MM.1S (cell line): ENCODE measurements around the gene GRIK1.

Experiments
- DNase-seq: peaks from one replicate; pipeline ENCODE4 v3.0.0-alpha.2; 2015
- H2AFZ ChIP-seq: fragments of 300-600 bp; sonication (generic); 2 replicates; pipeline ENCODE4 v1.6.0; 2016; ENCODE audit warnings: antibody characterized with exemption, low read length
- H3F3A ChIP-seq: fragments of 300-600 bp; sonication (generic); 2 replicates; pipeline ENCODE4 v1.6.1; 2016; ENCODE audit warnings: mild to moderate bottlenecking, antibody characterized with exemption, low read length, moderate library complexity, mixed read lengths; ENCODE audit not compliant: insufficient read depth
- H3K27ac ChIP-seq: fragments of 300-600 bp; sonication (generic); 2 replicates; pipeline ENCODE4 v1.5.1; 2016; ENCODE audit warnings: mild to moderate bottlenecking, low read length
- H3K27me3 ChIP-seq: fragments of 300-600 bp; sonication (generic); replicated peaks from 2 replicates; pipeline ENCODE4 v1.6.0; 2016; ENCODE audit warnings: low read length; ENCODE audit not compliant: insufficient read depth
- H3K36me3 ChIP-seq: fragments of 300-600 bp; sonication (generic); replicated peaks from 2 replicates; pipeline ENCODE4 v1.6.1; 2016; ENCODE audit warnings: mild to moderate bottlenecking, low read length, mixed read lengths; ENCODE audit not compliant: insufficient read depth
- H3K4me1 ChIP-seq: fragments of 300-600 bp; sonication (generic); 2 replicates; pipeline ENCODE4 v1.6.1; 2016; ENCODE audit warnings: low read length, mixed read lengths
- H3K4me2 ChIP-seq: fragments of 300-600 bp; sonication (generic); 2 replicates; pipeline ENCODE4 v1.6.0; 2016; ENCODE audit warnings: low read depth, low read length
- H3K4me3 ChIP-seq: fragments of 300-600 bp; sonication (generic); 2 replicates; pipeline ENCODE4 v1.5.1; 2016; ENCODE audit warnings: low read length, mixed read lengths
- H3K79me2 ChIP-seq: fragments of 300-600 bp; sonication (generic); 2 replicates; pipeline ENCODE4 v1.6.1; 2016; ENCODE audit warnings: mixed run types, low read length, mixed read lengths
- H3K9ac ChIP-seq: fragments of 300-600 bp; sonication (generic); 2 replicates; pipeline ENCODE4 v1.6.1; 2016; ENCODE audit warnings: low read length, mixed read lengths
- H3K9me2 ChIP-seq: fragments of 300-600 bp; sonication (generic); replicated peaks from 2 replicates; pipeline ENCODE4 v1.6.1; 2016; ENCODE audit warnings: mild to moderate bottlenecking, low read length, mixed read lengths; ENCODE audit not compliant: insufficient read depth
- H3K9me3 ChIP-seq: fragments of 300-600 bp; sonication (generic); replicated peaks from 2 replicates; pipeline ENCODE4 v1.6.1; 2016; ENCODE audit warnings: mild to moderate bottlenecking, low read length, mixed read lengths; ENCODE audit not compliant: insufficient read depth
- H4K20me1 ChIP-seq: fragments of 300-600 bp; sonication (generic); 2 replicates; pipeline ENCODE4 v1.6.1; 2016; ENCODE audit warnings: mild to moderate bottlenecking, low read length, moderate library complexity, mixed read lengths; ENCODE audit not compliant: insufficient read depth
- EZH2 ChIP-seq: fragments of 300-600 bp; sonication (generic); optimal IDR thresholded peaks from 2 replicates; pipeline ENCODE3; 2017; ENCODE audit warnings: low read depth, mild to moderate bottlenecking, antibody characterized with exemption, low read length, mixed read lengths
- EZH2phosphoT487 ChIP-seq: fragments of 300-600 bp; sonication (generic); IDR thresholded peaks from 2 replicates; pipeline ENCODE4 v1.6.1; 2018; ENCODE audit warnings: antibody characterized with exemption, low read length
- TF ChIP-seq, protein P1 (sequence below): fragments of 300-600 bp; sonication (generic); IDR thresholded peaks from 2 replicates; pipeline ENCODE4 v1.5.1; 2016; ENCODE audit warnings: antibody characterized with exemption, low read length, mixed read lengths

Gene GRIK1

GRCh38 chr21:29892379-29892778 is 47.4 kb downstream of the GRIK1 start:
- no peaks in the 10 kb centered on the region for H3K79me2 ChIP-seq
- no peaks in the 10 kb centered on the region for H3K27me3 ChIP-seq
- H3K9ac ChIP-seq = no peak overlapping the region
- no peaks in the 10 kb centered on the region for H3F3A ChIP-seq
- TF ChIP-seq EZH2 = no peak
- TF ChIP-seq, protein P1, sequence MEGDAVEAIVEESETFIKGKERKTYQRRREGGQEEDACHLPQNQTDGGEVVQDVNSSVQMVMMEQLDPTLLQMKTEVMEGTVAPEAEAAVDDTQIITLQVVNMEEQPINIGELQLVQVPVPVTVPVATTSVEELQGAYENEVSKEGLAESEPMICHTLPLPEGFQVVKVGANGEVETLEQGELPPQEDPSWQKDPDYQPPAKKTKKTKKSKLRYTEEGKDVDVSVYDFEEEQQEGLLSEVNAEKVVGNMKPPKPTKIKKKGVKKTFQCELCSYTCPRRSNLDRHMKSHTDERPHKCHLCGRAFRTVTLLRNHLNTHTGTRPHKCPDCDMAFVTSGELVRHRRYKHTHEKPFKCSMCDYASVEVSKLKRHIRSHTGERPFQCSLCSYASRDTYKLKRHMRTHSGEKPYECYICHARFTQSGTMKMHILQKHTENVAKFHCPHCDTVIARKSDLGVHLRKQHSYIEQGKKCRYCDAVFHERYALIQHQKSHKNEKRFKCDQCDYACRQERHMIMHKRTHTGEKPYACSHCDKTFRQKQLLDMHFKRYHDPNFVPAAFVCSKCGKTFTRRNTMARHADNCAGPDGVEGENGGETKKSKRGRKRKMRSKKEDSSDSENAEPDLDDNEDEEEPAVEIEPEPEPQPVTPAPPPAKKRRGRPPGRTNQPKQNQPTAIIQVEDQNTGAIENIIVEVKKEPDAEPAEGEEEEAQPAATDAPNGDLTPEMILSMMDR = no peak
- no peak for TF ChIP-seq EZH2phosphoT487
- no peaks in the 10 kb centered on the region for H3K36me3 ChIP-seq
- no peak overlapping the region for H3K4me3 ChIP-seq
- no peak for DNase-seq
- H4K20me1 ChIP-seq = no peaks in the 10 kb centered on the region
- H3K4me1 ChIP-seq = no peaks in the 10 kb centered on the region
- no peak overlapping the region for H2AFZ ChIP-seq
- H3K9me2 ChIP-seq = no peaks in the 10 kb centered on the region
- no peaks in the 10 kb centered on the region for H3K9me3 ChIP-seq
- no peak overlapping the region for H3K27ac ChIP-seq
- H3K4me2 ChIP-seq = no peak overlapping the region

DNA sequence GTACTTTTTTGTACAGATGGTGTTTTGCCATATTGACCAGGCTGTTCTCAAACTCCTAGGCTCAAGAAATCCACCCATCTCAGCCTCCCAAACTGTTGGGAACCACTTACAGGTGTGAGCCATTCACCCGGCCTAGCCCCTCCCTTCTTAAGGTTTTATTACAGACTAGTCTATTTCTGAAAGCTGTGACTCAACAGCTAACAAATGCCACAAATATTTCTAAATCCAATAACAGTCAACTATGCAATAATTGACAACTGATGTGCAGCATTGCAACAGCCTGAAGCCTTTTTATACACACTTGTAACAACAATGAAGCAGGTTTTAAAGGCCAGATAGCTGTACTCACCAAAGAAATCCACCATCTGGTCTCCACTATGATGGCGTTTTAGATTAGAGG is 51.4 kb downstream of the GRIK1 start:
- H3K36me3 ChIP-seq = no peaks in the 10 kb centered on the region
- no peaks in the 10 kb centered on the region for H3K79me2 ChIP-seq
- no peaks in the 10 kb centered on the region for H3F3A ChIP-seq
- no peak for TF ChIP-seq EZH2
- TF ChIP-seq EZH2phosphoT487 = no peak
- TF ChIP-seq, protein P1 = no peak
- H4K20me1 ChIP-seq = no peaks in the 10 kb centered on the region
- no peak for DNase-seq
- H3K4me3 ChIP-seq = no peak overlapping the region
- H3K9ac ChIP-seq = no peak overlapping the region
- no peaks in the 10 kb centered on the region for H3K9me2 ChIP-seq
- no peak overlapping the region for H3K27ac ChIP-seq
- H2AFZ ChIP-seq = no peak overlapping the region
- H3K4me2 ChIP-seq = no peak overlapping the region
- no peaks in the 10 kb centered on the region for H3K27me3 ChIP-seq
- H3K9me3 ChIP-seq = no peaks in the 10 kb centered on the region
- H3K4me1 ChIP-seq = no peaks in the 10 kb centered on the region

GRCh38 chr21:29887313-29888009 is 52.3 kb downstream of the GRIK1 start:
- TF ChIP-seq EZH2phosphoT487 (no peak), EZH2 (no peak)
- TF ChIP-seq, protein P1 = no peak
- H3K36me3 ChIP-seq = no peaks in the 10 kb centered on the region

More at GRCh38 chr21:29887313-29888009, 52.3 kb downstream of the GRIK1 start:
- H3K79me2 ChIP-seq = no peaks in the 10 kb centered on the region
- H3K27ac ChIP-seq = no peak overlapping the region
- H3K4me3 ChIP-seq = no peak overlapping the region
- no peaks in the 10 kb centered on the region for H3K9me3 ChIP-seq
- H3K9ac ChIP-seq = no peak overlapping the region
- DNase-seq = no peak
- no peaks in the 10 kb centered on the region for H4K20me1 ChIP-seq
- no peaks in the 10 kb centered on the region for H3K9me2 ChIP-seq
- H3K4me1 ChIP-seq = no peaks in the 10 kb centered on the region
- no peak overlapping the region for H2AFZ ChIP-seq
- H3K4me2 ChIP-seq = no peak overlapping the region
- H3F3A ChIP-seq = no peaks in the 10 kb centered on the region
- H3K27me3 ChIP-seq = no peaks in the 10 kb centered on the region
